Skin of body (tissue), 2 donors: ENCODE measurements around the gene TK1. TPM values are rescaled to one million over a fixed set of nuclear protein-coding genes. Genes with fewer than 3 reads are reported as not detected.
"Not testable (repeated sequence)": the region's sequence is repeated elsewhere in the genome, so short reads cannot be mapped to it uniquely, and the experiment has no call there.

Experiments used
- DNase-seq: peaks from one replicate; lab custom pipeline; 2025; lab: John Stamatoyannopoulos, UW
- total RNA-seq: library from RNA; depleted of rRNA; stranded (reverse); fragments of >200 nt; gene quantifications from one replicate; pipeline ENCODE4 v1.2.3, GENCODE V29; 2014

Gene TK1
- total RNA-seq, 1 donor from 2014 or later = 22.8 TPM

GRCh38 chr17:78154903-78155811, 31.7 kb downstream of the TK1 start:
- no peak for DNase-seq

DNA sequence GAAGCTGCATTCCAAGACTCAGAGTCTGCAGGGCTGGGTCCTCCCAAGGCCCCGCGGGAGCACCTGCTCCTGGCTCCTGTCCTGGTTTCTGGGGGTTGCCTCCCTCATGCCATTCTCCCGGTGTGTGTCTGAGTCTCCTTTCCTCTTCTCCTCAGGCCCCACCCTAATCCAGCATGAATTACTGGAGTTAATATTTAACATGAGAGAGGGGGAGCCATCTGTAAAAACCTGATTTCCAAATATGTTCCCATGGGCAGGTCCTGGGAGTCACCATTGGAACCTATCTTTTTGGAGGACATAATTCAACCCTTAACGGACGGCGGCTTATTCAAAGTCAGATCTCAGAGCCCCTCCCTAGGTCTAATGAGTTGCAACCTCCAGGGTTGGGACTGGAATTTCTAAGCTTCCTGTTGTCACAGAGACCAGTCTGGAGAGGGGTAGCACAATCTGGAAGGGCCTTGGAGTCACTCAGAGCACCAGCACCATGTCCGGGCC, 35.3 kb downstream of the TK1 start:
- DNase-seq = no peak

- DNase-seq = no peak
Measured at GRCh38 chr17:78148286-78149016, 38.4 kb downstream of the TK1 start.

GRCh38 chr17:78147315-78147998, 39.4 kb downstream of the TK1 start:
- no peak for DNase-seq

DNA sequence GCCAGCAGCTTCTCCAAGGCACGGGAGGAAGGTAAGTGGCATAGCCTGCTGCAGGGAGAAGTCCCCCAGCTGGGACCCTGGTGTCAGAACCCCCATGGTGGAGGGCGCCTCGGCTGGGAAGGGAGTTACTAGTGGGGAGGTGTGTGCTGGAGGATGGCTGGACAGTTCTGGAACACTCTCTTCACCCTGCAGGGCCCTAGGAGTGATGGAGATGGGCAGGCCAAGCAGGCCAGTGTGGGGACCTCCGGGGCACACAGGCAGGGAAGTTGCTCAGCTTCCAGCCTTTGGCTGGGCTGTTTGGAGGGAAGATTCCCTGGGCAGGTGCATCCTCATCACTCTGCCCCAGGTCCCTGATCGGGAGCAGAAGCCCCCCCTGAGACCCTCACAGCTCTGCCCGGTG, 40.0 kb downstream of the TK1 start:
- DNase-seq = no peak

DNA sequence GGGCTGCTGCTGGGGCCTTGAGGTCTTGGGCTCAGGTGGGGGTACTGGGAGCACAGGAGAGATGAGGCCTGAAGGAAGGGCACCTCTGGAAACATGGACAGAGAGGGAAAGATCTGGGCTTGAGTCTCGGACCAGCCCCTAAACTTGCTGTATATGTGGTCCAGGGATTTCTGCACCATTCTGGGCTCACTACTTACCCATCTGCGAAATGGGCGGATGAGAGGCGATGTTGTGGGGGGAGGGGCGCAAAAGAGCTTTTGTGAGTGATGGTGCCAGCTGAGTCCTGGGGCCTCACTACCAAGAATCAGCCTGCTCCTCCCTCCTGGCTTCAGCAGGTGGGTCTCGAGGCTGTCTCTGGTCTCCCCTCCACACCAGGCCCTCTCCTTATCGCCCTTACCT, 40.4 kb downstream of the TK1 start:
- no peak for DNase-seq

GRCh38 chr17:78144736-78145641, 41.9 kb downstream of the TK1 start:
- DNase-seq = no peak

- DNase-seq = peak; percentile 58
Measured at GRCh38 chr17:78144147-78144719, 42.6 kb downstream of the TK1 start.

- no peak for DNase-seq
Measured at GRCh38 chr17:78143214-78144146, 43.4 kb downstream of the TK1 start.

GRCh38 chr17:78142119-78142861, 44.6 kb downstream of the TK1 start:
- DNase-seq = no peak

DNA sequence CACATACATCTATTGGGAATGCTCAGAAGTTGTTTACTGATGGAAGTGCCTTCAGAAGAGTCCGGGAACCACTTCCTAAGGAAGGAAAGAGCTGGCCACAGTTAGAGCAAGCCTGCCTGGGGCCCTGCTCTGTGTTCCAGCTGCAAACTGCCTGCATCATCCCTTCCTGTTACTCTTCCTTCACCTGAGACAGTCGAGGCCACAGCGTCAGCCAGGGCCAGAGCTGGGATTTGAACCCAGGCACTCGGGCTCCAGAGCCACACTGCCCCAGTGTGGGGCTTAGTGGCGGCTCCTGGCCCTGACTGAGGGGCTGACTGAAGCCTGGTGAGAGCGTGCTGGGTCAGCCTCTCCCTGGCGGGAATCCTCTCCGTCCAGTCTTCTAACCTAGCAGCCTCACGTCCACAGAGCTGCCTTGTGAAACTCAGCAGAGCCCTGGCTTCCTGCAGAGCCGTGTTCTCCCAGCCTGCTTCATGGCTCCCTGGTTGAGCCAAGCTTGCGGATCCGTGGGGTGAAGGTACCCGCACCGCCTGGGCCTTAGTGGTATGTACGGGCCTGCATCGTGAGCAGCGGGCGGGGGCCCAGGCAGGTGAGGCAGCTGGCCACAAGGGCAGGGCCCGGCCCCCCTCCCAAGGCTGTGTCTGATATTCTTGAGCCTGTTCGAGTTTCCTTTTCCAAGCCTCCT, 45.3 kb downstream of the TK1 start:
- DNase-seq = no peak

DNA sequence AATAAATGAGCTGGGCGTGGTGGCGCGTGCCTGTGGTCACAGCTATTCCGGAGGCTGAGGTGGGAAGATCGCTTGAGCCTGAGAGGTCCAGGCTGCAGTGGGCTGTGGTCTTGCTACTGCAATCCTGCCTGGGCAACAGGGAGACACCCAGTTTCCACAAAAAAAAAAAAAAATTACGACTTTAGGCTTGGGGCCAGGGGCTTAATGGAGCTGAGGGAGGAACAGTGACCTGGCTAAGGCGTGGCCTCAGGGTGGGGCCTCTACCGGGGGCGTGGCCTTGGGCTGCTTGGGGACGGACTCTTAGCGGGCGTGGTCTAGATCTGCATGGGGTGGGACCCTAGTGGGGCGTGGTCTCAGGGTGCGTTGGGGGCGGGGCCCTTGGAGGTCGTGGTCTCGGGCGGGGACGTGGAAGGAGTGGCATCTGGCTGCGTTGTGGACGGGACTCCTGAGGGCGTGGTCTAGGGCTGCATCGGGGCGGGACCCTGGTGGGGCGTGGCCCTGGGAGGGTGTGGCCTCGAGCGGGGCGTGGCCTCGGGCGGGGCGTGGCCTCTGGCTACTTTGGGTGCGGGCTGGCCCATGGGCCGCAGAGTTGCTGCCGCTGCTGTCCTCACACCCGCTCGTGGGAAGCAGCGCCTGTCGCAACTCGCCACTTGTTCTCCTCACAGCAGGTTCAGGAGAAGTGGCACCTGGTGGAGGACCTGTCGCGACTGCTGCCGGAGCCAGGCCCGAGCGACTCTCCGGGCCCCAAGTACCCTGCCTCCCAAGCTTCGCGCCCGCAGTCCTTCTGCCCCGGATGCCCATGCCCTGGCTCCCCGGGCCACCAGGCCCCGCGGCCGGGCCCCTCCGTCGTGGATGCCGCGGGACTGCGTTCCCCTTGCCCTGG, 46.4 kb downstream of the TK1 start:
- peak; percentile 18 for DNase-seq

GRCh38 chr17:78139861-78140168, 47.0 kb downstream of the TK1 start:
- not testable (repeated sequence) for DNase-seq

- DNase-seq = no peak
Measured at GRCh38 chr17:78138204-78139060, 48.4 kb downstream of the TK1 start.

DNA sequence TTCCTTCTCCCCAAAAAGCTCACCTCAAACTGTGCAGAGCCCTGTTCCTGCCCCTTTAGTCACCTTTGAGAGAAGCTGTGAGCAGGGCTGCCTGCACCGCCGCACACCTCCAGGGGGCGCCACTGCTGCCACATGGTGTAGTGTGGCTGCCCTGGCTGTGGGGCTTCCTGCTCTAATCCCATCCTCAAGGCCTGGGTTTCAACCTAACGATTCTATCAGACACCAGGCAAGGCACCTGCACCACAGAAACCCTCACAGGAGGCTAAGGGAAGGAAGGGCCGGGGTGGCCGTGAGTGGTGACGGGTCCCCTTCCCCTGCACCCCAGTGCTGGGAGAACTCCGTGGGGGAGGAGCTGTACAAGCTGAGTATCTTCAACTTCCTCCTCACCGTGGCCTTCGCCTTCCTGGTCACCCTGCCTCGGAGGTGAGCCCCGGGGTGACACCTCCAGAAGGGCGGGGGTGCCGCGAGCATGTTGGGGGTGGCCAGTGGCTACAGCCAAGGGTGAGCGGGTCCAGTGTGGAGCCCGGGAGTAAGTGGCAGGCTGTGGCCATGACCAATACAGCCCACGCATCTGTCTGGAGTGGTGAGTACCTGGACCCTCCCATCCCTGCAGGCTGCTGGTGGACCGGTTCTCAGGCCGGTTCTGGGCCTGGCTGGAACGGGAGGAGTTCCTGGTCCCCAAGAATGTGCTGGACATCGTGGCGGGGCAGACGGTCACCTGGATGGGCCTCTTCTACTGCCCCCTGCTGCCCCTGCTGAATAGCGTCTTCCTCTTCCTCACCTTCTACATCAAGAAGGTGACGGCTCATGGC, 49.3 kb downstream of the TK1 start:
- DNase-seq = no peak
